ENCODE data around the gene AXIN2.
"Not testable (repeated sequence)": the region's sequence is repeated elsewhere in the genome, so short reads cannot be mapped to it uniquely, and the experiment has no call there.

AXIN2 gene

GRCh38 chr17:65518256-65518655 lies 43.2 kb downstream of the AXIN2 start:
- no peak for DNase-seq (ENCODE audit: low read depth in 2 of 2)

GRCh38 chr17:65515959-65516948 lies 45.2 kb downstream of the AXIN2 start:
- no peak for DNase-seq (ENCODE audit: low read depth in 2 of 2)

- no peak for DNase-seq (ENCODE audit: low read depth in 2 of 2)
These were observed 45.9 kb downstream of the AXIN2 start for GRCh38 chr17:65515512-65515911.

GRCh38 chr17:65514541-65514940 lies 46.9 kb downstream of the AXIN2 start:
- no peak for DNase-seq (ENCODE audit: low read depth in 2 of 2)

GRCh38 chr17:65514082-65514481 lies 47.4 kb downstream of the AXIN2 start:
- DNase-seq (ENCODE audit: low read depth in 2 of 2): no peak

- no peak for DNase-seq (ENCODE audit: low read depth in 2 of 2)
These were observed 50.1 kb downstream of the AXIN2 start for GRCh38 chr17:65511316-65511715.

- DNase-seq (ENCODE audit: low read depth in 2 of 2): no peak
These were observed 52.4 kb downstream of the AXIN2 start for GRCh38 chr17:65509032-65509431.

GRCh38 chr17:65504673-65505072 lies 56.8 kb downstream of the AXIN2 start:
- not testable (repeated sequence) for DNase-seq (ENCODE audit: low read depth in 2 of 2)

GRCh38 chr17:65504141-65504540 lies 57.3 kb downstream of the AXIN2 start:
- no peak for DNase-seq (ENCODE audit: low read depth in 2 of 2)

- DNase-seq (ENCODE audit: low read depth in 2 of 2): no peak
These were observed 57.9 kb downstream of the AXIN2 start for GRCh38 chr17:65503557-65503956.

GRCh38 chr17:65498816-65499215 lies 62.6 kb downstream of the AXIN2 start:
- DNase-seq (ENCODE audit: low read depth in 2 of 2): no peak

GRCh38 chr17:65496801-65497200 lies 64.6 kb downstream of the AXIN2 start:
- DNase-seq (ENCODE audit: low read depth in 2 of 2): no peak

GRCh38 chr17:65495122-65496055 lies 66.1 kb downstream of the AXIN2 start:
- DNase-seq (ENCODE audit: low read depth in 2 of 2): no peak

GRCh38 chr17:65489413-65490155 lies 71.9 kb downstream of the AXIN2 start:
- DNase-seq (ENCODE audit: low read depth in 2 of 2): no peak

- no peak for DNase-seq (ENCODE audit: low read depth in 2 of 2)
These were observed 72.8 kb downstream of the AXIN2 start for GRCh38 chr17:65488665-65489064.

- no peak for DNase-seq (ENCODE audit: low read depth in 2 of 2)
These were observed 73.5 kb downstream of the AXIN2 start for GRCh38 chr17:65487990-65488389.

- no peak for DNase-seq (ENCODE audit: low read depth in 2 of 2)
These were observed 74.3 kb downstream of the AXIN2 start for GRCh38 chr17:65487161-65487560.

- no peak for DNase-seq (ENCODE audit: low read depth in 2 of 2)
These were observed 75.8 kb downstream of the AXIN2 start for GRCh38 chr17:65485388-65486299.

- DNase-seq (ENCODE audit: low read depth in 2 of 2): not testable (repeated sequence)
These were observed 77.0 kb downstream of the AXIN2 start for GRCh38 chr17:65484405-65484804.

GRCh38 chr17:65483438-65483837 lies 78.0 kb downstream of the AXIN2 start:
- no peak for DNase-seq (ENCODE audit: low read depth in 2 of 2)

- DNase-seq (ENCODE audit: low read depth in 2 of 2): no peak
These were observed 79.2 kb downstream of the AXIN2 start for GRCh38 chr17:65482201-65482600.

Measured in stimulated activated CD8-positive, alpha-beta memory T cell treated with anti-CD3 and anti-CD28 coated beads, Interleukin-7, amount 100 ng/mL, for 1 hour (primary cell).